ENCODE results near the gene EEF2.

EEF2 gene

DNA sequence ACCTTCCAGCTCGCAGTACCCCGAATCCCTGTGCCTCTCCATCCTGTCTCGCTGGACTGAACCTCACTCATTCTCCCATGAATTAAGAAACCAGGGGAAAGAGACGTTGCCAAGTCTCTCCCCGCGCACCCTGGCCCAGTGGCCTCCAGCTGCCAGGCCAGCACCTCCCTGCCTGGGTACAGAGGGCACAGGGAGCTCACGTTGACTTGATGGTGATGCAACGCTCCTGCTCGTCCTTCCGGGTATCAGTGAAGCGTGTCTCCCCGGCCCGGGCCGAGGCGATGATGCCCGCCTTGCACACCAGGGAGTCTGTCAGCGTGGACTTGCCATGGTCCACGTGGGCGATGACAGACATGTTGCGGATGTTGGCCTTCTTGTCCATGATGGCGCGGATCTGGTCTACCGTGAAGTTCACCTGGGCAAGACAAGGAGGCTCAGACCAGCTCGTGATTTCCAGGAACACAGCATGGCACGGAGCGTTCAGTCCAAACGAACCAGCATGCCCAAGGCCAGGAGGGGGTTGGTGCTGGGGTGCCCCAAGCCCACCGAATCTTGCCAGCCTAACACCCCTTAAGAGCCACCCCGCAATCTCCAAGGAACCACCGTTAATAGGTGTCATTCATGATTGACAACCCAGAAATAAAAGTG is 1.2 kb downstream of the EEF2 start:
- DNase-seq = no peak

DNA sequence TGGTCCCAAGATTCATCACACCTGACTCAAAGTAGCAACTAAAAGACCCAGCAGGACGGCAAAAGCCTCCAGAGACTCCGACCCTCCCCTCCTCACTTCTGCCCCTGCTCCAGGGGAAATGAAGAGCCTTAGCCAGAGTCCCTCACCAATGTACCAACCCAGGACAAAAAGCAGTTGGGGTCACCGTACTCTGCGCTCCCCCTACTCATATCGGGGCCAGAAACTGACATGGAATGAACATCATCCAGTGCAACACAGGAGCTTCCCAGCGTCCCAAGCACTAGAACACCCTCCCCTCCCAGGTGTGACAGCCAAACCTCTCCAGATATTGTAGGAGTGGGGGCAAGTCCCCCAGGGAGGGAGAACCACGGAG is 1.7 kb downstream of the EEF2 start:
- DNase-seq = no peak

DNA sequence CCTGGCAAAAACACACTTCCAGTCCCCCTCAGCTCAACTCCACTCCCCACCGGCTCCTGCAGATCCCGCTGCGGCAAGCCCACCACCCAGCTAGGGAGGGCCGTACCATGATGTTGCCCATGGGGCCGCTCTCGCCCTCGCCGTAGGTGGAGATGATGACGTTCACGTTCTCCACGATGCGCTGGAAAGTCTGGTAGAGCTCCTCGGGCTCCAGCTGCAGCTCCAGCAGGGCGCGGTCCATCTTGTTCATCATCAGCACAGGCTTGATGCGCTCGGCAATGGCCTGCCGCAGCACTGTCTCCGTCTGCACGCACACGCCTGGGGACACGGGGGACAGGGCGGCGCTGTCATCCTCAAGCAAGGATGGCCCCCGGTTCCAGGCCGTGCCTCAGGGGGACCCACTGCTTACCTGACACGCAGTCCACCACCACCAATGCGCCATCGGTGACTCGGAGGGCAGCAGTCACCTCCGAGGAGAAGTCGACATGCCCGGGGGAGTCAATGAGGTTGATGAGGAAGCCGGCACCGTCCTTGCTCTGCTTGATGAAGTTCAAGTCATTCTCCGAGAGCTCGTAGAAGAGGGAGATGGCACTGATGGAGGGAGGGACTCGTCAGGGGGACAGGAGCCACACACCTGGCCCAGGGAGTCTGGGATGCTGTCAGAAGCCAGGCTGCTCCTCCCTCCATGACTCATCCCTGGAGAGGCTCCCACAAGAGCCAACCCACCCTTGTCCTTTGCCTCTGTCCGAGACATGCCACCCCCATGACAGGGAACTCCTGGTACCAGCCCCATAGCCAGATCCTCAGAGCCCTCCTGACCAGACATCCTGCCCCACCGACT is 2.3 kb downstream of the EEF2 start:
- no peak for DNase-seq

DNA sequence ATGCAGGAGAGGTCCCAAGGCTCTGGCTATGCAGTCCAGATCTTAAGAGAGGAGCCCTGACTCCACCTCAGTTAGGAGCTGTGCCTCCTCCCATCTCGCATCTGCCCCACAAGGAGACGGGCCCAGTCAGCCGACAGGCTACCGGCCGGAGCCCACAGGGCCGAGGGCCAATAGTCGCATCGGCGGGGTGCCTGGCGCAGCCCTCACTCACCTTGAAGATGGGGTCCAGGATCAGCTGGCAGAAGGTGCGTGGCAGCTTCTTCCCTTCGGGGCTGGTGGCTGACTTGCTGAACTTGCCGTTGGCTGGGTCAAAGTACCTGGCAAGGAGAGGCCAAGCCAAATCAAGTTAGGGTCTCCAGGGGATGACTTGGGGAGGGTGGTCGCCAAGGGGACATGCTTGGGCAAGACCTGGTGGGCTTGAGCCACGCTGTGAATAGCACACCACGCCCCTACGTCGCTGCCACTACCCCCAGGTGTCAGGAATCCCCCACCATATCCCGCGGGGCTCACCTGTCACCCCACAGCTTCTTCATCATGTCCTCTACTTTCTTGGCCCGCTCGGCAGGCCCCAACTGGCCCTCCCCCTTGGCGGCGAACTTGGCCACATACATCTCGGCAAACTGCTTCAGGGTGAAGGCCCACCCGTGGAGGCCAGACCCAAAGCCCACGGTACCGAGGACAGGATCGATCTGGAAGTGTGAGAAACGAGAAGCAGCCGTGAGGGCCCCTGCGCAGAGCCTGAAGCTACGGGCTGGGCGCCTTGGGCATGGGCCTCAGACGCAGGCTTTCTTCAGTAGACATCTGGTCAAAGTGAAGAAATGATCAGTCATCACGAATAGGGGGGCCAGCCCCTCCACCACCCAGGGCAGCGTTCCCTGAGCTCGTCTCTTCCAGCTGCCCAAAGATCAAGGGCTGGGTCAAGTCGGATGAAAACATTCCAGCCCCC is 3.3 kb downstream of the EEF2 start:
- DNase-seq = no peak

DNA sequence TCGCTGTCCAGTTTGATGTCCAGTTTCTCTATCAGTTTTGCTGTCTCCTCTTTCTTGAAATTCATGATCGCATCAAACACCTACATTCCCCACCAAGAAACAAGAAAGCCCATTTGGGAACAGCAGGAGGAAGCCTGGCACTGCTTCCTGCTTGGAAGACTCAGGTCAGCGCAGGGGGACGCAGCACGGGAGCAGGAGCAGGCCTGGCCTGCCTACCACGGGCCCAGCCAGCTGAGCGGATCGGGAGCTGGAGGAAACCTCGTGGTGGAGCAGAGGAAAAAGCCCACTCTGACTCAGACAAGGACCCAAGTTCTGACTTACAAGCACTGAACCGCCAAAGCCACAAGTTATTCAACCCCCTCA is 3.9 kb downstream of the EEF2 start:
- no peak for DNase-seq

DNA sequence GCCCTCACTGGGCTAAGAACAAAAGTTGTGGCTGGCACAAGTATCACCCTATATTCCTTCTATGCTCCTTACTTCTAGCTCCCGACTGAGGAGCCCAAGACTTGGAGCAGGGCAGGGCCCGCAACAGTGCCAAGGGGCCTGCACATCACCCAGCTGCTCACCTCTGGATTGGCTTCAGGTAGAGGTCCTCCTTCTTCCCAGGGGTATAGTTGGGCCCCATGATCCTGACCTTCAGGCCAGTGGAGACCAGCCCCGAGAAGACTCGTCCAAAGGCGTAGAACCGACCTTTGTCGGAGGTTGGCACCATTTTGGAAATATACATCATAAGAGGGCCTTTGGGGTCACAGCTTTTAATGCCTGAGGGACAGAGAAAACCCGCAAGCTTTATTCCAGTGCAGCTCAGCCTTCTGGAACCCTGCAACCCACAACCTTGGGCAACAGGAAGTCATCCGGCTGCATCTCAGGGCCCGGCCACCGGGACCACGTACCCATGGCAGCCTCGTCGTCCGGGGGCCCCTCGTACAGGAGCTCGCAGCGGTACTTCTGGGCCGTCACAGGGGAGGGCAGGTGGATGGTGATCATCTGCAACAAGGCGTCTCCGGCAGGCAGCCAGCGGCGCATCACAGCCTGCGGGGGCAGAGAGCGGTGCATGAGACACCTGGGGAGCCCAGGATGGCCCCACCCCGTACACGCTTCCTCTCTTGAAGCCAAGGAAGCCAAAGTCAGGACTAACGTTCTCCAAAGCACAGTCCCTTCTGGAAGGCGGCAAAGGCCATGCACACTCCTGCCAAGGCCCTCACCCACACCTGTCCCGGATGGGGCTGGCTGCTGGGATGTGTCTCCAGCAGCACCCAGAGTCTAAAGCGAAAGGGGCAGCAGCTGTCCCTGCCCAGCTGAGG is 4.7 kb downstream of the EEF2 start:
- DNase-seq = no peak

DNA sequence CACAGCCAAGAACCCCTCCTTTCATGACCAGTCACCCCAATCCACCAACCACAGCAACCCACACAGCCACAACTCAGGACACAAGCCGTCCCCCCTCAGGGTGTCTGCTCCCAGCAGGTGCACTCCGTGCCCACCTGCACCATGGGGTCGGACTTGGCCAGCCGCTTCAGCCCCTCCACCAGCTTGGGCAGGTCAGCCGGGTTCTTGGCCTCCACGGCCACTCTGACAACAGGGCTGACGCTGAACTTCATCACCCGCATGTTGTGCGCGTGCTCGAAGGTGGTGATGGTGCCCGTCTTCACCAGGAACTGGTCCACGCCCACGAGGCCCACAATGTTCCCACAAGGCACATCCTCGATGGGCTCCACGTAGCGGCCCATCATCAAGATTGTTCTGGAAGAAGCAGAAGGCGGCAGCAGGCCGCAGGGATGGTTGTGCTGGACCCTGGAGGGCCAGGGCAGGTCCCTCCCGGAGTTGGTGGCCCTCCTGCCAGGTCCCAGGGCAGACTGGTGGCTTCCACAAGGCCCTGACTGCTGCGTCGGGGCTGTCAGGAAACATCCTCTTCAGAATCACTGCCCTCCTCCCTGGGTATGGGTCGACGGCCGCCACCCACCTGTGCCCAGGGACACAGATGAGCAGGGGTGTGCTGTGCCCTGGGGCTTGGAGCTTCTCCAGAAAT is 5.5 kb downstream of the EEF2 start:
- DNase-seq = no peak

DNA sequence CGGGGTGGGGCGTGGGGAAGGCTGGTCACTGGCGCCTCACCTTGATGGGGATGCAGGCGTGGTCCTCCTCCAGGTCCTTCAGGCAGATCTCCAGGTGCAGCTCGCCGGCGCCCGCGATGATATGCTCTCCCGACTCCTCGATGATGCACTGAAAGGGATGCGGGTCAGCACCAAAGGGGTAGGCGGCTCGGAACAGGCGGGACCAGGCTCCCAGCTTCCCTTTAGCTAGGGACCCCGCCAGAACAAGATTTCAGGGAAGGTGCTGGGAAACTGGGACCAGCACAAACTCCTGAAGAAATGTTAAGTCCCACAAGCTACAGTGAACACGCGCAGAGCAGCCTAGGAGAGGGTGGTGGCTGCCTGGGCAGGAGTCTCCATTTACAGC is 6.0 kb downstream of the EEF2 start:
- DNase-seq = no peak

DNA sequence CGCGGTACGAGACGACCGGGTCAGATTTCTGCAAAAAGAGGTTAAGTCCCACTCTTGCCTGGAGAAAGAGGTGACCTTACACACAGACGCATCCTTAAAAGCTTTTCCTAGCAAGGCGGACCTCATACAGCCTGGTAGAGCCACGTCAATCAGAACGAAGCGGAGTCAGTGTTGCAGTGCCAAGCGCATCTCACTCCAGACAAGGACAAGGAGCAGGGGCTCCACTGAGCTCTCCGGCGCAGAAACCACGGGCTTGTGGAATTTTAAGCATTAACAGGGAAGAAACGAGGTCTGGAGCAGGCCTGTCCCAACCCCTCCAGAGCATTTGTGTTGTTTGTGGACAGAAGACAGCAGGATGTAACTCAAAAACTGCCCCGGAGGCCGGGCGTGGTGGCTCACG is 7.1 kb downstream of the EEF2 start:
- no peak for DNase-seq

DNA sequence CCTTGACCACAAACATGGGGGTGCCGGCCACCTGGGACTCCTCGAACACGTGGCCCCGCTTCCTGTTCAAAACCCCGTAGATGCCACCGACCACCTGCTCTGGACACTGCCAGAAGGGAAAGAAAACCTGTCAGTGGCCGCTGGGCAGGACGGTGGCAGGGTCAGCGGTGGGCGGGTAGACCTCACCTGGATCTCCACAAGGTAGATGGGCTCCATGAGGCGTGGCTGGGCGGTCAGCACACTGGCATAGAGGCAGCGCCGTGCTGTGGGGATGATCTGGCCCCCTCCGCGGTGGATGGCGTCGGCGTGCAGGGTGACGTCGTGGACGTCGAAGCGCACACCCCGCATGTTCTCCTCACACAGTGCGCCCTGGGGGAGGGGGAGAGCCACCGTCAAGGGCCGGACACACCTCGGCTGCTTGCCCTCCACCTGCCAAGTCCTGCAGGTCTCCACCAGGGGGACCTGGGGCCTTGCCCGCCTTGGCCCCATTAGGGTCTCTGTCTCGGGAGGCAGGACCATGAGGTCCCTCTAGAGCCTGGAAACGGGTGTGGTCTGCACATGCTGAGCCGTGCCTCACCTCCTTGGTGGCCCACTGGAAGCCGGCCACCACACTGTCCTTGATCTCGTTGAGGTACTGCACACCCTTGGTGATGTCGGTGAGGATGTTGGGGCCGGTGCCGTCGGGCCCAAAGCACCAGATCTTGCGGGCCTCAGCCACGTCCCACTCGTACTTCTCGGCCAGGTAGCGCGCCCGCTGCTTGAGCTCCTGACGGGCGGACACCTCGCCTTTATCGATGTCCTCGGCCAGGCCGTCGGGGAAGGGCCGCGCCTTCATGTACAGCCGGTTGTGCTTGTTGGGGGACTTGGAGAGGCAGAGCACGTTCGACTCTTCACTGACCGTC is 7.8 kb downstream of the EEF2 start:
- DNase-seq = no peak

DNA sequence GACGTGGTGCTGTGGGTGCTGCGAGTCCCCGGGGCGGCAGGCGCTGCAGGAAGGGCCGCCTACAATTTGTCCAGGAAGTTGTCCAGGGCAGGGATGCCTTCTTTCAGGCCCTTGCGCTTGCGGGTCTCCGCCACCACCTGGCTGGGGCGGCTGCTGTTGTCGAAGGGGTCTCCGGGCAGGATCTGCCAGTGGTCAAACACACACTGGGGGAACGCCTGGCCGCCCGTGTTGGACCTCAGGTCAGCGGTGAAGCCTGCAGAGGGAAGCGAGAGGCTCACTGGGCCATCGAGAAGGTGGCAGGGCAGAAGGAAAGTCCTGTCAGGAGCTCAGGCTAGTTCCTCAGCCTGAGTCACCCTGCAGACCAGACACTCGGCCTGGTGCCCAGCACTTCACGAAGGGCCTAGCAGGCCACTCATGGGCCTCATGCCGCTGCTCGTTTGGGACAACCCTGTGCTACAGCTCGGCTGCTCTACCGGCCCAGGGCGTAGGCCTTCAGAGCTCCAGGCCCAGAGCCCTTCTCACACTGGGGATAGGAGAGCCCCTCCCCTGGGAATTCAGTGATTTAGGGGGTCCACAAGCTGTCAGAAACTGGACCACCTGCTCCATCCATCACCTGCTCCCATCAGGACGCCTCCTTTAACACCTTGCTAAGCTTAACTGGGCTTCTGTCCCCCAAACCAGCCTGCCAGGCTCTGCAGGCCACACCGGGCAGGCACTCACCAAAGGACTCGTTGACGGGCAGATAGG is 8.6 kb downstream of the EEF2 start:
- DNase-seq = no peak

DNA sequence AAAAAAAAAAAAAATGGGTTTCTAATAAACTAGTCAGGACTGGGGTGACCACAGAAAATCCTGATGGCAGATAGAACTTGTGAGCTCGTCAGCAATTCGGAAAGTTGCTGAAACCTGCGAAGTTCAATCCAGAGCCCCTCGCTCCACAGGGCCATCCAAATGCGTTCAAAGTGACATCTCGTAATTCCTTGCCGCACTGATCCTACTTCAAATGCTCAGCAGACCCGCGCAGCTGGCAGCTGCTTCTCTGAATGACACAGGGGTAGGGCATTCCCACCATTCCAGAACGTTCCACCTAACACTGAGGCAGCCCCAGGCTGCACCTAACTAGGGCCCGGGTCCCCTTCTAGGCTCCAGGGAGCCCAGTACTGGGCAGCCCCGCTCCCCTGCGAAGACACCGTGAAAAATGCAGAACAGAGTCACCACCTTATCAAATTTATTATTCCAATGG is 9.6 kb downstream of the EEF2 start:
- no peak for DNase-seq

DNA sequence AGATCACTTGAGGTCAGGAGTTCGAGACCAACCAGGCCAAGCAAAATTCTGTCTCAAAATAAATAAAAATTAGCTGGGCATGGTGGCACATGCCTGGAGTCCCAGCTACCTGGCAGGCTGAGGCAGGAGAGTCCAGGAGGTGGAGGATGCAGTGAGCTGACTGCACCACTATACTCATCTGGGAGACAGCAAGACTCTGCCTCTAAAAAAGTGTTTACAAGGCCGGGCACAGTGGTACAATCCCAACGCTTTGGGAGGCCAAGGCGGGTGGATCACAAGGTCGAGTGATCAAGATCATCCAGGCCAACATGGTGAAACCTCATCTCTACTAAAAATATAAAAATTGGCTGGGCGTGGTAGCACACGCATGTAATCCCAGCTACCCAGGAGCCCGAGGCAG is 10.1 kb downstream of the EEF2 start:
- no peak for DNase-seq

DNA sequence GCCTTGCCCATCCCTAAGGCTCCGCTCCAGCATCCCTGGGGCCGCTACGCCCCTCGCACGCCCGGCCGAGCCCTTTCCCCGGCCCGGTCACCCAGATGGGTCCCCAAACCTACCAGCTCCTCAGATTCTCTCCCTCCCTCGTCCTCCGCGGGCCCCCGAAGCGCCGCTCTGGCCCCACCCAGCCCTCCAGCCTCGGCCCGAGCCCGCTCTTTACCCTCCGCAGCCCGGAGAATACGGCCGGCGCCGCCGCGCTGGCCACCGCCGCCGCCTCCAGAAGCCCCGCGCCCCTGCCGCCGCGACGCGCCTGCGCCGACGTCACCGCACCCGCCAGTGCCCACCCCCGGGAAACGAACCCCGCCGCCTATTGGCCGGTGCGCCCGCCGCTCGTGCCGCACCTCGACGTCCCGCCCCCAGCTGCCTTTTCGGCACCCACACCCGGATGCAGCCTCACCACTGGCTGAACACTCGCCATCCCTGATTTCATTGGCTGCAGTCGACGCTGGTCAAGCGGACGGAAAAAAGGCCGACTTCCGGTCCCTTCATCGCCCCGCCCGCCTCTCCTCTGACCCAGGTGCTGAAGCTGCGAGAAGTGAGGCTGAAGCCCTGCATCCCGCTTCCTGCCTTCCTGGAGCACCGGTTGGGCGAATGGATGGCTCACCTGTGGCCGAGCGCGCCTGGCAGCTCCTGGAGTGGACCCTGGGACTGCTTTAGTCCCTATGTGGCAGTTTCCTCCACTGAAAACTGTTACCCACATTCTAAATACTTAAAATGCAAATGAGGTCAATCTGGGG is 14.3 kb downstream of the EEF2 start, which contains the start of gene DAPK3:
Gene DAPK3 (minus strand): TSS at position 292 of the 791 bp plus-strand sequence. CDS start 1,364 bp downstream, outside the sequence.
- DNase-seq = peak; percentile 89

DNA sequence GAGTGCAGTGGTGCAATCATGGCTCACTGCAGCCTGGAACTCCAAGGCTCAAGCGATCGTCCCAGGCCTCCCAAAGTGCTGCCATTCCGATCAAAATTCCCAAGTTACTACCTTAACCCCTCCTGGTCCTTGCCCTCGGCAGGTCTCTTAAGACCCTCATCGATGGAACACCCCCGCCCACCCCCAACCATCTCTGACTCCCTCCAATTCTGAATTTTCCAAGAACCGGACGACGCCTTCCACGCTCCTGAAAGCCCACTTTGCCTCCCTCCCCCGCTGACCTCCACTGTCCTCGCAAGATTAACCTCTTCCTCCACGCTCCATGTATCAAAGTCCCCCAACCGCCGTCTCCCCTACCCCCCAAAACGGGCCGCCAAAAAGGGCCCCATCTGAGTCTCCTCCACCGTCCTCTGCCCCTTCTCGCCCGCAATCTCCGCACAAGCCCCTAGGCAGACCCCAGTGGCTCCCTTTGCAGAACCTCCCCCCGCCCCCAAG is 14.9 kb downstream of the EEF2 start:
- DNase-seq = no peak

DNA sequence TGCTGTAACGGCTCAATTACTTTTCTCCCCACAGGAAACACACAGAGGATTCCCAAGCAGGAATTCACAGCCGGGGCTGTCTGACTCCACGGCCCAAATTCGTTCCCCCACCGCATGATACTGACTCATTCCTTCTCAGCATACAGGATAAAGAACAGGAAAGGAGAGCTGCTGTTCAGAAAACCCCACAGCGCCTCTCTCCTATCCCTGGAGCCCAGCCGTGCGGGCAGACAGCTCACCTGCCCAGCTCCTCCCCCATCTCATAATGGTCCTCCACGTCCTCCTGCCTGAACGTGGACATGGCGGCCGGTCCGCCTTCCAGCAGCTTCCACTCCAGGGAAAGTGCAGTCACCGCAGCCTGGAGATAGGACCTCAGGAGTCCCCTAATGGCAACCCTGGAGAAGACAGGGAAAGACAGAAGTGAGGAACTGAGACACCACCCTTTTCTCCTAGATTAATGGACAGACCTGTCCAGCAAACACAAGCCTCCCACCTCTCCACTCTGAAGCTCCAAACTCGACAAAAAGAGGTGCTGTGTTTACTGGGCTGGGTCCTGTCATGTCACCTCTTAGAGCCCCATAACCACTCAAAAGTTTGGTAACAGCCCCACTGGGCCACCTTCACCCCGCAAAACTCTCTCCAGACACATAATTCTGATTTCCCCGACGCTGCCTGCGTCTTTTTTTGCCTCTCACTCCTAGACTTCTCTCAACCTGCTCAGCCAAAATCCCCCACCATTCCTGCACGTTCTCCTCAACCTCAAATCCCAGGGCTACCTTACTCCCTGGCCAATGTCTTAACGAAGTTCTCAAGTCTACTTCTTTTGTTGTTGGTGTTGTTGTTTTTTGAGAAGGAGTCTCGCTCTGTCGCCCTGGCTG is 15.6 kb downstream of the EEF2 start:
- no peak for DNase-seq

DNA sequence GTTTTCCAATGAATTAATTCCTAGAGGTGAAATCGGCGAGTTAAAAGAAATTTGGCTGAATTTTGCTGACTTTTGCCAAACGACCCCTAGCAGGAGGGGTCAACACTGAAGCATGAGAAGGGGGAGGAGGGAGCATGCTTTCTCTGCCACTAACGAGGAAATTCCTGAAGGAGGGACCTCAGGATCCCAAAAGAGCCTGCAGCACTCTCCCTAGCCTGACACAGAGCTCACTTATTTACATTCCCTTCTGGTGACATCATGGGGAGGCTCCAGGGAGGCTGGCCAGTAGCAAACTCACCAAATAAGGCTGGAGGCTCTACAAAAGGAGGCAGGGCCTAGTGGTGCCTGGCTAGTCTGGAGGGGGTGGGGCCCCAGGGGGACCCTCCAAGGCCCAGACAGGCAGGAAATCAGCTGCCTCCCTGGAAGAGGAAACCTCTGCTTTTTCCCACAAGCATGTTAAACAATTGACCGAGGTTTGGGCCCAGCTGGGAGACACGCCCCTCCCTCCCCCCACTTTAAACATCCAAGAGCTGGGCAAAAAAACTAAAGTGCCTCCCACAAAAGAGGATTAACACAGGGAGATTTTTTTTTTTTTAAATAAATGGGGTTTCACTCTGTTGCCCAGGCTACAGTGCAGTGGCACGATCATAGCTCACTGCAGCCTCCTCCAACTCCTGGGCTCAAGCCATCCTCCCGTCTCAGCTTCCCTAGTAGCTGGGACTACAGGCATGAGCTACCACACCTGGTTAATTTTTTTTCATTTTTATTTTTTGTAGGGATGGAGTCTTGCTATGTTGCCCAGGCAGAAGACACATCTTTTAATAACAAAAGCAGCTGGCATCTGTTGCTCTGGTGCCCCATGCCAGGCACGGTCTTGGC is 16.5 kb downstream of the EEF2 start:
- DNase-seq = no peak

All from NCI-H526 treated with DMSO at 0.1 percent for 48 hours (cell line).